SKM-1 treated with dmso at 0.1 percent for 144 hours (cell line): ENCODE measurements around the gene TENT4B.
A peak's percentile ranks its signal among the peaks of the same experiment; 100 is the strongest.

Experiments
- DNase-seq: peaks from one replicate; lab custom pipeline; 2025; ENCODE audit not compliant: unreplicated experiment; lab: John Stamatoyannopoulos, UW

TENT4B gene

GRCh38 chr16:50192386-50193050 is 39.4 kb downstream of the TENT4B start:
- DNase-seq: no peak

GRCh38 chr16:50193594-50193993 is 40.5 kb downstream of the TENT4B start:
- DNase-seq: no peak

DNA sequence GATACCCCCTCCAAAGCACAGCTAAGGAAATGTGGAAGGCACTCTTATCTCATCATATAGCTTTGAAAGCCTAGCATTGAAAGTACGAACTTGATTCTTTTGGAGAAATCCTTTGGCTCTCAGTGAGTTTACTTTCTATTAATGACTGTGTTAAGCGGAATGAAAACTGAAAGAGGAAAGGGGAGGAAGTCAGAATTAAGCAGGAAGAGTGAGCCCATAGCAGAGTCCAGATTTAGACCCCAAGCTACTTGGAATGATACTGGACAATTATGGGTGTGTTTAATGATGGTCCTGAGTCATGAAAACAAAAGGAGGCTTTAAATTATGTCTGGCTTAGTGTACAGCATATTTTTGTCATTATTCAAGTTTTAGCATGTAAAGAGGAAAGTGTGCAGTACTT is 42.2 kb downstream of the TENT4B start:
- DNase-seq: no peak

GRCh38 chr16:50195756-50196155 is 42.6 kb downstream of the TENT4B start:
- DNase-seq: no peak

- no peak for DNase-seq
These were observed 44.5 kb downstream of the TENT4B start for GRCh38 chr16:50197582-50197981.

- DNase-seq: no peak
These were observed 45.8 kb downstream of the TENT4B start for GRCh38 chr16:50198802-50199403.

GRCh38 chr16:50201787-50202186 is 48.7 kb downstream of the TENT4B start:
- DNase-seq: no peak

- no peak for DNase-seq
These were observed 50.0 kb downstream of the TENT4B start for GRCh38 chr16:50202926-50203624.

DNA sequence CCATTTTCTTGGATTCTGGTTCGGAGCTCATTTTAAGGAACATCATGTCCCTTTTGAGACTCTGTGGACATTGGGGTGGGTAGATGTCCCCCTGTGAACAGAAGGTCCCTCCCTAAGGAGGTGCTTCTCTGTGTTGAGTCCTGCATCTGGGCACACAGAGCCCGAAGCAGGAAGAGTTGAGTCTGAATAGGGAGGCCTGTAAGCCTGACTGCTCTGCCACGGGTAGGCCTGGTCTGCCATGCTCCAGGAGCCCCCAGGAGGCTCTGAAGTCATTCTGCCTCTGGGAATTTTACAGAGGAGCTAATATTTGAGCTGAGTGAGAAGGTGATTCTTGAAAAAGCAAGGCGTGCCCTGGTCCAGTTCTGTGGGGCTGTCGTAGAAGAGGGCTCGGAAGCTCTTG is 50.6 kb downstream of the TENT4B start:
- no peak for DNase-seq

DNA sequence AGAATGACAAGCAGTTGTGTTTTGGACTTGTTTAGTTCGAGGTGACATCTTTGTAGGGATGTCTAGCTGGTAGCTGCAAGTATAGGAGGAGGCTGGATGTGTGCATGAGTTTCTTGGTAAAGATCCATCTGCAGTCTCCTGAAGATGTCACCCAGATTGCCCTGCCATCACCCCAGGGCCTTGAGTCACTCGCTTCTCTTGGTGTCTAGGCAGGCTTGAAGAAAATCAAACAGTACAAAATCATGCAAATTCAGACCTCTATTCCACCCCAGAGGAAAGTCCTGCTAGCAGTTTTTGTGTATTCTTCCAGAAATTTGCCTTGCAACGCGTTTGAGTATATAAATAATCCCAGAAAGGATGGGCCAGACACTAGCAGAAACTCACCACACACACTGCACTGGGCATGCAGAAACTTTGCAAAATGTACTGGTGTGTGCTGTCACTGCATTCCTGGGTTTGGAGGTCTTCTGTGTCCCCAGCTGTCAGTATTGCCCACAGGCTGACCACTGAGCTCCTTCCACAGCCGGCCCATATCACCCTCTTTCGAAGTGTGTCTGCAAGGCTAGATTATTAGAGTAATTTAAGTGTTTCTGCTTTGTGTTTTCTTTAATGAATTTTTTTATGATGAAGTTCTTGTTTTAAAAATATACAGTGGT is 51.5 kb downstream of the TENT4B start:
- DNase-seq: no peak

DNA sequence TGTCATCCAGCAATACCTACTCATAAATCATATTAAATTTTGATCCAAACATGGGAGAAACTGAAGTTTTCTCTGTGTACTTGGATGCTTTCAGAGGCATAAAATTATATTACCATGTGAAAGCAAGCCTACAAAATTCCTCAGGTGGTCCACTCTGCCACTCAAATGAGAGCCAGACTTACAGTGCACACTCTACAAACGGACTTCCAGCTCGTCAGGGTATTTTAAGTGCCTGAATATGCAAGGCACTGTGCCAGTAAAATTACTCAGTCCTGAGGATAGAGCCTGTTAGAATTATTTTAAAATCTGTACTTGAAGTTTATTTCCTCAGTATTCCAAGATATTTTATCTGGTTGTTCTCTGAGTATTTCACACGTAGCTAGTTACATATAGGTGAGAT is 54.5 kb downstream of the TENT4B start:
- DNase-seq: no peak

DNA sequence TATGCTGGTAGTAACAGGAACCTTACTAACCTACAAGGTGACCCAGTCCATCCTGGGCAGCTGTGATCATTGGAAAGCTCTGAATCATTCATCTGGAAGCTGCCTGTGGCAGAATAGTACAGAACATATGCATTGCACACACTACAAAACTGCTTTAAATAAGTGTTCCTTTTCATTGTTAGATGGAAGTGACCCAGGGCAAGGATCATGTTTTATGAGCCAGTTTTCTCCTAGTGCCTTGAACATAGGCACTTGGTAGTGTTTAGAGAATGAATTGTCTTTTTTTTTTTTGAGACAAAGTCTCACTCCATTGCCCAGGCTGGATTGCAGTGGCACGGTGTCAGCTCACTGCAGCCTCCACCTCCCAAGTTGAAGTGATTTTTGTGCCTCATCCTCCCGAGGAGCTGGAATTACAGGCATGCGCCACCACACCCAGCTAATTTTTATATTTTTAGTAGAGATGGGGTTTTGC is 55.4 kb downstream of the TENT4B start:
- no peak for DNase-seq

GRCh38 chr16:50209546-50210265 is 56.6 kb downstream of the TENT4B start:
- peak; percentile 63 for DNase-seq

DNA sequence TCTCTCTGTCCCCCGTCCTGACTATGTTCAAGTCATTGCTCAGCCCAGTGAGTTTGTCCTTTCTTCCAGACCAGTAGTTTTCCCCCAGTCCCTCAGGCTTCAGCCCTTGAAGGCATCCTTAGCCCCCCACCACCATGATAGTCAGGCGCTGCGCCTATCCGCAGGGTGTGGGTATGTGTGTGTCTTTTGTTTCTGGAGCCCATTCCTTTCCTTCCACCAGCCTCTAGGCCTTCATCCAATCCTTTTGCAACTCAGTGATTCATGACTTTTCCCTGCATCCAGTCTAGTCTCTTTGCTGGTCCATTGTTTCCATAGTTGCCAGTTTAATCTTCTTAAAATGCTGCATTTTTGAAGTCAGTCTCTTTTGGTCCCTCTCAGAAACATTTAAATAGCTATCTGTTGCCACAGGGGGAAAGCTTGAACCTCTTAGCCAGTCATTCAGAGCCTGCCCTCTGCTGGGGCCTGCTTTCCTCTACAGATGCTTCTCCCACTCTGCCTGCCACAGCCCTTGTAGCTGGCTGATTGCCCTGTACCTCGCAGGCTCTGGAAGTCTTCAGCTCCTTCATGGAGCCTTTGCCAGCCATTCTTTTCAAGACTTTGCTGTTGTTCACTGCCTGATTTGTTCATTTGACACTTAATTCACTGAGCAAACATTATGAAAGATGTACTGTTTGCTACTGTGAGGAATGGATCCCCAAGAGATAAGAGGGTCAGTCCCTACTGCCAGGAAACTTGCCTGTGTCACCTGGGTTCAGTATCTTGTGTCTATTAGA is 57.3 kb downstream of the TENT4B start:
- DNase-seq: peak; percentile 50

DNA sequence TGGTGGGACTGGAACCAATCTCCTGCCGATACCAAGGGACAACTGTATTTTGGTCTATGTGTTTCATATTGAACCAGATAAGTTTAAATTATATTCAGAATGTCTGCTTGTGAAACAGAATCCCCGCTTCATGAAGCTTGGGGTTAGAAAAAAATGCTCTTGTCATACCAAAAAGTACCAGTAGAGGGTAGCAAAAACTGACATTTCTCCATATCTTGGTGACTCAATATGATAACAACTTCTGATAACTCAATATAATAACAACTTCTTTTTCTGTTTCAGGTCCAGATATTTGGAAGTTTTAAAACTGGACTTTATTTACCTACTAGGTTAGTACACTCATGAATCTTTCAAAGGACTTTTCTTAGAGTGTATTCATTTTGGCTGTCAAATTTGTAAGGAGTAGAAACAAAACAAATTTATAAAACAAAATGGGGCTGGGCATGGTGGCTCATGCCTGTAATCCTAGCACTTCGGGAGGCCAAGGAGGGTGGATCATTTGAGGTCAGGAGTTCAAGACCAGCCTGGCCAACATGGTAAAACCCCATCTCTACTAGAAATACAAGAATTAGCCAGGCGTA is 60.9 kb downstream of the TENT4B start:
- DNase-seq: peak; percentile 51

DNA sequence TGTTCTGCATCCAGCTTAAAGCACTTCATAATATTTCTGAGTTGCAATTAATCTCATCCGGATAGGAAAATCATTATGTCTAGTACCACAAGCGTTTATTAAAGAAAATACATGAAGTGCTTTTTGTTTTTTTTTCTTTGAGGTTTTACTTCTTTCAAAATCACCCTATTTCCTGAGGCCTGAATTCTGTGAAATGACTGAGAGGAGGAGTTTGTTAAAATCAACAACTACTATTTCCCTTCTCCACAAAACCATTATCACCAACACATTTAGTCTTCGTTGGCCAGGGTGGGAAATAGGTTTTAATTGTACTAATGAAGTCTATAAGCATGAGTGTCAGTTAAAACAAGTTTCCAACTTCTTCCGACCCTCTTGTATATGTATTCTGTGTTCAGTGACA is 62.6 kb downstream of the TENT4B start:
- DNase-seq: no peak

DNA sequence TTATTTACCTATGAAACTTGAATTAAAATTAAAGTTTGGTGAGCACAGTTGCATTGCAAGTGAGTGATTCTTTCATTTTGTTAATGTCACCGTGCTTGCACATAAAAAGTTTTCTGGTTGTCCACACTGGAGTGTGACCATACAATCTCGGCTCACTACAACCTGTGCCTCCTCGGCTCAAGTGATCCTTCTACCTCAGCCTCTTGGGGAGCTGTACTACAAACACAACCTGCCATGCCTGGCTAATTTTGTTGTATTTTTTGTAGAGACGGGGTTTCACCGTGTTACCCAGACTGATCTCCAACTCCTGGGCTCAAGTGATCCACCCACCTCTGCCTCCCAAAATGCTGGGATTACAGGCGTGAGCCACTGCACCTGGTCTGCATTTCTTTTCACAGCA is 63.1 kb downstream of the TENT4B start:
- no peak for DNase-seq

DNA sequence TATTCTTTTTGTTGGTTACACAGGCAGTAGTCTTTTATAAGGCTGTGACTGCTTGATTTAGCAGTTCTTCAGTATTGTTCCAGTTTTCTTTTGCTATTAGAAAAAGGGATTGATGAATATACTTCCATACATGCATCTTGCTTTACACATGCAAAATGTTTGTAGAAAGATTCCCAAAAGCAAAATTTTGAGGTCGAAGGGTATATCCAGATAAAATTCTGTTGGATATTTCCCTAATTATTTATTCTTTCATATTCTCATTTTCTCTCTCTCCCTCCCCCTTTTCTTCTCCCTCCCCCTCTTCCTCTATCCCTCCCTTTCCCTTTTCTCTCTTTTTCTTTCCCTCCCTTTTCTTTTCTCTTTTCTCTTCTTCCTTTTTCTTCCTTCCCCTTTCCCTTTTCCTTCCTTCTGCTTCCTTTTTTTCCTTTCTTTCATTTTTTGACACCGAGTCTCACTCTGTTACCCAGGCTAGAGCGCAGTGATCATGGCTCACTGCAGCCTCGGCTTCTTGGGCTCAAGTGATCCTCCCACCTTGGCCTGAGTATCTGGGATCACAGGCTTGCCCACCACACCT is 66.4 kb downstream of the TENT4B start:
- no peak for DNase-seq

GRCh38 chr16:50224286-50224685 is 71.2 kb downstream of the TENT4B start:
- DNase-seq: no peak

DNA sequence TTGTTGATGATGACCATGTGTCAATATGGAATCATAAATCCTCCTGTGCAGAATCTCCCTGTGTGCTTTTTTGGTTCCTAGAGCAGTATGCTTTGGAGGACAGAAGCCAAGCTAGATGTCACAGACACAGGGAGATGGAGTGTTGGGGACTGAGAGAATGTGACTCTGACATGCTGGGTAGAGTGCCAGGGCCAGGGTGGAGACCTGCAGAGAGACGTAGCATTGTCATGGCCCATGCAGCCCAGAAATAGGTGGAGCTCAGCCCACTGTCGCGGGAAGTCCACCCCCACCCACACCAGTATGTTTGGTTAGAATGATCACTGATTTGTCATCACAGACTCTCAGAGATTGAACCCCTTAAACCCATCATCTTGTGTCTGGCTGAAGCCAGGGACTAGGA is 74.0 kb downstream of the TENT4B start:
- no peak for DNase-seq
